ENCODE data around the gene ADAMTS12. TPM values are rescaled to one million over a fixed set of nuclear protein-coding genes. Genes with fewer than 3 reads are reported as not detected.

The ADAMTS12 gene
- total RNA-seq, 4 donors from 2014 or later: 2.3 to 6.0 (median 4.2) TPM

DNA sequence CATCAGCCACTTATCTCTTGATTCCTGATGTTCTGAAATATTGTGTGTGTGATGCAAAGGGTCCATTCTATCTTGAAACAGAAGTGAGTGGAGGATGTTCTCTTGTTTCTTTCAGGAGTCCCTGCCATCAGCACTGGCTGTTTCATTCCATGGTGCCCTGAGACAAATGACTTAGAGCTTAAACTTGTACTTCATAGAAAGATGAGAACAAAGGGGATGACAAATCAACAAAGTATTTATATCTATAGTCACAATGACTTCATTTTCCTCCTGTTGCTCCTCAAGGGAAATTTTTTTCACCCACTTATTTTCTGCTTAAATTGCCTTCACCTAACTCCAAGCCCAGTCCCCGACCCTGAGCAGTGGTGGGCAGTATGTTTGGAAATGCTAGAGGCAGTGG lies 279.4 kb downstream of the ADAMTS12 start:
- H3K4me1 ChIP-seq: peaks cover 0 to 18% (median 16%) of the 10 kb centered on the region in 4 donors
- no peak overlapping the region for H3K27ac ChIP-seq (replicated peaks in 1 of 4)
- H3K9me3 ChIP-seq: no peaks in the 10 kb centered on the region
- H3K36me3 ChIP-seq: peaks cover 0 to 5% (median 0%) of the 10 kb centered on the region in 4 donors
- no peak for DNase-seq (ENCODE audit: extremely low spot score)
- no peaks in the 10 kb centered on the region for H3K27me3 ChIP-seq
- no peak overlapping the region for H3K4me3 ChIP-seq
- no peak for TF ChIP-seq POLR2A (IDR thresholded peaks at IDR 0.05; ENCODE audit: low read depth)
- TF ChIP-seq POLR2AphosphoS5 (IDR thresholded peaks at IDR 0.05): no peak
- TF ChIP-seq EP300 (IDR thresholded peaks at IDR 0.05): no peak
- TF ChIP-seq, protein P1, sequence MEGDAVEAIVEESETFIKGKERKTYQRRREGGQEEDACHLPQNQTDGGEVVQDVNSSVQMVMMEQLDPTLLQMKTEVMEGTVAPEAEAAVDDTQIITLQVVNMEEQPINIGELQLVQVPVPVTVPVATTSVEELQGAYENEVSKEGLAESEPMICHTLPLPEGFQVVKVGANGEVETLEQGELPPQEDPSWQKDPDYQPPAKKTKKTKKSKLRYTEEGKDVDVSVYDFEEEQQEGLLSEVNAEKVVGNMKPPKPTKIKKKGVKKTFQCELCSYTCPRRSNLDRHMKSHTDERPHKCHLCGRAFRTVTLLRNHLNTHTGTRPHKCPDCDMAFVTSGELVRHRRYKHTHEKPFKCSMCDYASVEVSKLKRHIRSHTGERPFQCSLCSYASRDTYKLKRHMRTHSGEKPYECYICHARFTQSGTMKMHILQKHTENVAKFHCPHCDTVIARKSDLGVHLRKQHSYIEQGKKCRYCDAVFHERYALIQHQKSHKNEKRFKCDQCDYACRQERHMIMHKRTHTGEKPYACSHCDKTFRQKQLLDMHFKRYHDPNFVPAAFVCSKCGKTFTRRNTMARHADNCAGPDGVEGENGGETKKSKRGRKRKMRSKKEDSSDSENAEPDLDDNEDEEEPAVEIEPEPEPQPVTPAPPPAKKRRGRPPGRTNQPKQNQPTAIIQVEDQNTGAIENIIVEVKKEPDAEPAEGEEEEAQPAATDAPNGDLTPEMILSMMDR (IDR thresholded peaks at IDR 0.05): no peak
- WGBS: 50% methylated on average over 1 of the region's 1 CpG
- intact Hi-C loops (cut with DNase I): no loop called here

GRCh38 chr5:33611877-33612276 lies 279.9 kb downstream of the ADAMTS12 start:
- H3K27ac ChIP-seq (replicated peaks in 1 of 4): no peak overlapping the region
- intact Hi-C loops (cut with DNase I): no loop called here
- 47% methylated on average over 1 of the region's 1 CpG for WGBS
- H3K36me3 ChIP-seq: peaks cover 0 to 5% (median 0%) of the 10 kb centered on the region in 4 donors
- TF ChIP-seq POLR2AphosphoS5 (IDR thresholded peaks at IDR 0.05): no peak
- TF ChIP-seq POLR2A (IDR thresholded peaks at IDR 0.05; ENCODE audit: low read depth): no peak
- TF ChIP-seq EP300 (IDR thresholded peaks at IDR 0.05): no peak
- TF ChIP-seq, protein P1 (IDR thresholded peaks at IDR 0.05): no peak
- H3K4me3 ChIP-seq: no peak overlapping the region
- no peak for DNase-seq (ENCODE audit: extremely low spot score)
- no peaks in the 10 kb centered on the region for H3K27me3 ChIP-seq
- no peaks in the 10 kb centered on the region for H3K9me3 ChIP-seq
- H3K4me1 ChIP-seq: peaks cover 0 to 18% (median 16%) of the 10 kb centered on the region in 4 donors

DNA sequence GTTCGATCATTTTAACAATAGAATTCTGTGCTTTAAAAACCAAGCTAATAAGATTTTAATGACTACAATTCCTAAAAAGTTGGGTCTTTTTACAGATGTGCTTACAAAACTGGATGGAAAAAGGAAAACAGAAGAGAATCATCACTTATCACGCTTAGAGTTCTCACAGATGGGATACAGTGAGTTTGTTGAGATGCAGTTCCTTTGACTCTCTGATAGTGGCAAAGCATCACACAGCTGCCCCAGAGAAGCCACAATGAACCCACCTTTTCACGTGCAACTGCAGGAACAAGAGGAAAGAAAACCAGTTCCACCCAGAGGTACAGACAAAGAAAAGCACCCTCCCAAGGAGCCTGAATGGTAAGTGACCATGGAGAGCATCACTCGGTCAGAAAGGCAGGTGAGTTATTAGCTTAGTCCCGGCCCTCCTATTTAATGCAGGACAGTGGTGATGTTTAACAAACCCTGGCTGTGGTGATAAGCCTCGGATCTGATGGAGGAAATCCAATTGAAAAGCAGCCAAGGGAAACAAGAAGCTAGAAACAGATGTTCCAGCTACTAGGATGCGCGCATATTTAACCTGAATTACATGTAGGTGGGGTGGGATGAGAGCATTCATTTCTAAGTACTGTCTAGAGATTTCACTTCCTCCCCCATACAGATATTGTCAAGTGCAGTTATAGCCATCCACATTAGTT lies 283.3 kb downstream of the ADAMTS12 start:
- no peak for DNase-seq (ENCODE audit: extremely low spot score)
- WGBS: 61% methylated on average over 8 of the region's 8 CpGs
- TF ChIP-seq, protein P1 (IDR thresholded peaks at IDR 0.05): no peak
- TF ChIP-seq POLR2A (IDR thresholded peaks at IDR 0.05; ENCODE audit: low read depth) (no peak), EP300 (IDR thresholded peaks at IDR 0.05) (no peak), POLR2AphosphoS5 (IDR thresholded peaks at IDR 0.05) (no peak)

GRCh38 chr5:33604503-33604902 lies 287.3 kb downstream of the ADAMTS12 start:
- TF ChIP-seq, protein P1 (IDR thresholded peaks at IDR 0.05): no peak
- no peak for TF ChIP-seq POLR2AphosphoS5 (IDR thresholded peaks at IDR 0.05)
- TF ChIP-seq POLR2A (IDR thresholded peaks at IDR 0.05; ENCODE audit: low read depth): no peak
- Histone ChIP-seq H3K9me3 (no peaks in the 10 kb centered on the region), H3K27ac (replicated peaks in 1 of 4) (no peak overlapping the region), H3K4me3 (no peak overlapping the region), H3K4me1 (peaks cover 5 to 35% (median 16%) of the 10 kb centered on the region in 4 donors), H3K36me3 (no peaks in the 10 kb centered on the region), H3K27me3 (no peaks in the 10 kb centered on the region)
- DNase-seq (ENCODE audit: extremely low spot score): no peak
- 97% methylated on average over 2 of the region's 2 CpGs for WGBS
- intact Hi-C loops (cut with DNase I): no loop called here

More for the DNA sequence above, 283.3 kb downstream of the ADAMTS12 start:
- no peaks in the 10 kb centered on the region for H3K27me3 ChIP-seq
- intact Hi-C loops (cut with DNase I): no loop called here
- peaks cover 0 to 21% (median 17%) of the 10 kb centered on the region in 4 donors for H3K4me1 ChIP-seq
- no peaks in the 10 kb centered on the region for H3K9me3 ChIP-seq
- H3K36me3 ChIP-seq: no peaks in the 10 kb centered on the region
- no peak overlapping the region for H3K4me3 ChIP-seq
- no peak overlapping the region for H3K27ac ChIP-seq (replicated peaks in 1 of 4)
